ENCODE data around the gene TAF1D.

DNA sequence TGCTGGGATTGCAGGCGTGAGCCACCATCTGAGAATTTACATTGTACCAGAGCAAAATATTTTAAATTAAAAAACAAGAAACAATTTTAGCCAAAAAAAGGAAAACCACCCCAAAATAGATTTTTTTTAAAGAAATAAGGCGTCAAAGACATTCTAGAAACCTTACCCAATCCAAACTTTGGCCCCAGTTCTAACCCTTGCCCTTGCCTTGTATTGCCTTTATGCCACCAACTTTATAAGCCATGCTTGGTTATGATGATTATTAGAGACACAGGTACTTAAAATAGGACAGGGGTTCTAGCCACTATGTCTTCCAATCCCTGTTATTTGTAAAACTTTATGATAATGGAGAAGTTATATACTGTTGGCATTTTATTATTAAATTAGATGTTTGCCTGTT, 11.9 kb upstream of the TAF1D start:
- TF ChIP-seq, protein P1, sequence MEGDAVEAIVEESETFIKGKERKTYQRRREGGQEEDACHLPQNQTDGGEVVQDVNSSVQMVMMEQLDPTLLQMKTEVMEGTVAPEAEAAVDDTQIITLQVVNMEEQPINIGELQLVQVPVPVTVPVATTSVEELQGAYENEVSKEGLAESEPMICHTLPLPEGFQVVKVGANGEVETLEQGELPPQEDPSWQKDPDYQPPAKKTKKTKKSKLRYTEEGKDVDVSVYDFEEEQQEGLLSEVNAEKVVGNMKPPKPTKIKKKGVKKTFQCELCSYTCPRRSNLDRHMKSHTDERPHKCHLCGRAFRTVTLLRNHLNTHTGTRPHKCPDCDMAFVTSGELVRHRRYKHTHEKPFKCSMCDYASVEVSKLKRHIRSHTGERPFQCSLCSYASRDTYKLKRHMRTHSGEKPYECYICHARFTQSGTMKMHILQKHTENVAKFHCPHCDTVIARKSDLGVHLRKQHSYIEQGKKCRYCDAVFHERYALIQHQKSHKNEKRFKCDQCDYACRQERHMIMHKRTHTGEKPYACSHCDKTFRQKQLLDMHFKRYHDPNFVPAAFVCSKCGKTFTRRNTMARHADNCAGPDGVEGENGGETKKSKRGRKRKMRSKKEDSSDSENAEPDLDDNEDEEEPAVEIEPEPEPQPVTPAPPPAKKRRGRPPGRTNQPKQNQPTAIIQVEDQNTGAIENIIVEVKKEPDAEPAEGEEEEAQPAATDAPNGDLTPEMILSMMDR (IDR thresholded peaks at IDR 0.05) = no peak
- no peak for TF ChIP-seq POLR2AphosphoS5 (IDR thresholded peaks at IDR 0.05)
- no peak for TF ChIP-seq EP300 (IDR thresholded peaks at IDR 0.05)
- TF ChIP-seq POLR2A (IDR thresholded peaks at IDR 0.05) = no peak
